Mesenchymal stem cell (in vitro differentiated cells and primary cell): ENCODE results near the gene IMPA2.

Experiments used
- DNase-seq: peaks from one replicate; pipeline ENCODE4 v3.0.0-alpha.2; 2013
- H2AFZ ChIP-seq: one replicate; pipeline ENCODE4 v1.6.1; 2013; ENCODE audit warnings: low read depth, mild to moderate bottlenecking, control low read depth, inconsistent platforms, low read length, moderate library complexity
- H2AK5ac ChIP-seq: 2 replicates; pipeline ENCODE4 v1.6.1; 2013; ENCODE audit warnings: low read length, moderate library complexity, mild to moderate bottlenecking, inconsistent platforms; ENCODE audit not compliant: severe bottlenecking
- H2BK120ac ChIP-seq: one replicate; pipeline ENCODE4 v1.6.1; 2013; ENCODE audit warnings: low read depth, mild to moderate bottlenecking, inconsistent platforms, low read length, moderate library complexity
- H2BK12ac ChIP-seq, 2 experiments: one replicate each; pipeline ENCODE4 v1.6.1; 2013; ENCODE audit warnings: inconsistent platforms in 2 of 2, low read length in 2 of 2, mild to moderate bottlenecking in 2 of 2, moderate library complexity in 2 of 2, control low read depth in 1 of 2
- H2BK15ac ChIP-seq: one replicate; pipeline ENCODE4 v1.6.1; 2013; ENCODE audit warnings: mild to moderate bottlenecking, low read depth, inconsistent platforms; ENCODE audit not compliant: poor library complexity, severe bottlenecking
- H2BK5ac ChIP-seq: 2 replicates; pipeline ENCODE4 v1.6.1; 2013; ENCODE audit warnings: low read depth, mild to moderate bottlenecking, low read length, control low read depth, inconsistent platforms; ENCODE audit not compliant: poor library complexity, severe bottlenecking
- H3K14ac ChIP-seq, 2 experiments: one replicate each; pipeline ENCODE4 v1.6.1; 2013; ENCODE audit warnings: inconsistent platforms in 2 of 2, low read length in 2 of 2, control low read depth in 1 of 2, mild to moderate bottlenecking in 1 of 2, moderate library complexity in 1 of 2
- H3K18ac ChIP-seq, 2 experiments: one replicate each; pipeline ENCODE4 v1.6.1; 2013; ENCODE audit warnings: inconsistent platforms in 2 of 2, low read length in 2 of 2, control low read depth in 1 of 2, low read depth in 1 of 2, mild to moderate bottlenecking in 1 of 2
- H3K23ac ChIP-seq, 2 experiments: one replicate each; pipeline ENCODE4 v1.6.1; 2013; ENCODE audit warnings: inconsistent platforms in 2 of 2, low read length in 2 of 2, mild to moderate bottlenecking in 2 of 2, moderate library complexity in 2 of 2, control low read depth in 1 of 2
- H3K27ac ChIP-seq: 2 replicates; pipeline ENCODE4 v1.5.1; 2013; ENCODE audit warnings: mild to moderate bottlenecking, moderate library complexity, low read length, control low read depth, inconsistent platforms; ENCODE audit not compliant: poor library complexity, severe bottlenecking
- H3K27me3 ChIP-seq, 2 experiments: 2 replicates each; pipeline versions ENCODE4 v1.6.1 to v1.7.0; 2013; ENCODE audit warnings: low read length in 2 of 2, mild to moderate bottlenecking in 2 of 2, moderate library complexity in 2 of 2, control low read depth in 1 of 2, inconsistent platforms in 1 of 2; ENCODE audit not compliant: control insufficient read depth in 1 of 2, insufficient read depth in 1 of 2
- H3K36me3 ChIP-seq, 2 experiments: 2 replicates each; pipeline versions ENCODE4 v1.6.1 to v1.7.0; 2013; ENCODE audit warnings: low read length in 2 of 2, control low read depth in 1 of 2, inconsistent platforms in 1 of 2, low read depth in 1 of 2, mild to moderate bottlenecking in 1 of 2; ENCODE audit not compliant: insufficient read depth in 2 of 2, control insufficient read depth in 1 of 2
- H3K4ac ChIP-seq, 2 experiments: one replicate each; pipeline ENCODE4 v1.6.1; 2013; ENCODE audit warnings: inconsistent platforms in 2 of 2, low read length in 2 of 2, mild to moderate bottlenecking in 2 of 2, moderate library complexity in 2 of 2, control low read depth in 1 of 2, low read depth in 1 of 2
- H3K4me1 ChIP-seq: 2 replicates; pipeline ENCODE4 v1.6.1; 2013; ENCODE audit warnings: low read depth, low read length, control low read depth; ENCODE audit not compliant: control insufficient read depth, insufficient read depth
- H3K4me2 ChIP-seq: 2 replicates; pipeline ENCODE4 v1.6.1; 2013; ENCODE audit warnings: low read length, mild to moderate bottlenecking, inconsistent platforms; ENCODE audit not compliant: poor library complexity, severe bottlenecking
- H3K4me3 ChIP-seq, 2 experiments: 2 replicates each; pipeline versions ENCODE4 v1.5.1 to v1.7.0; 2013; ENCODE audit warnings: low read length in 2 of 2, mild to moderate bottlenecking in 2 of 2, control low read depth in 1 of 2, low read depth in 1 of 2; ENCODE audit not compliant: insufficient read depth in 1 of 2
- H3K79me1 ChIP-seq: replicated peaks from 2 replicates; pipeline ENCODE4 v1.6.1; 2013; ENCODE audit warnings: mild to moderate bottlenecking, control low read depth, low read length, inconsistent platforms; ENCODE audit not compliant: poor library complexity, severe bottlenecking
- H3K9ac ChIP-seq: 2 replicates; pipeline ENCODE4 v1.7.0; 2013; ENCODE audit warnings: mild to moderate bottlenecking, low read length, moderate library complexity
- H3K9me3 ChIP-seq: 2 replicates; pipeline ENCODE4 v1.7.0; 2013; ENCODE audit warnings: mild to moderate bottlenecking, low read length; ENCODE audit not compliant: control insufficient read depth
- H4K8ac ChIP-seq: one replicate; pipeline ENCODE4 v1.6.1; 2013; ENCODE audit warnings: inconsistent platforms, mild to moderate bottlenecking, low read length, moderate library complexity
- H4K91ac ChIP-seq: one replicate; pipeline ENCODE4 v1.6.1; 2013; ENCODE audit warnings: mild to moderate bottlenecking, low read length, inconsistent platforms
- WGBS: methylation state at CpG from one replicate; pipeline ENCODE4 v1.1.7; 2013; ENCODE audit warnings: mixed read lengths; 5-methylcytosine and 5-hydroxymethylcytosine counted together

Gene IMPA2

DNA sequence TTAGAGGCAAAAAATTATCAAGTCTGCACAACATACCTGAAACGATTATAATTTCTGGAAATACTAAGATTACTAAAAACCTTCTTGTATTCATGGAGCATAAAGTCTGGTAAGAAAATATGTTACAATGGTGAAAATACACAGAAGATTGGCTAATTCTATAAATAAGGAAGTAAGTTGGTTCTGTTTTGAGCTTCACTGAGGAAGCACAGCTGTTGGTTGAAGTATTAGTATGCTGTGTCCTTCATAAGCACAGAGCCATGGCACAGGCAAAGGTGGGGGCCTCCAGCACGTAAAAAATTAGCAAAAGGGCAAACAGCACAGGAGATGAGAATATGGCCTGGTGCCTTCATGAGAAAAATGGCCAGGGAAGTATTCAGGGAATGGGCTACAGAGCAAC lies 72.0 kb downstream of the IMPA2 start:
- H3K4me1 ChIP-seq = peaks cover 4% of the 10 kb centered on the region
- H3K18ac ChIP-seq = no peak overlapping the region
- H2BK15ac ChIP-seq = no peak overlapping the region
- no peak overlapping the region for H2AK5ac ChIP-seq
- no CpG with 5 or more reads among the region's 2 CpGs for WGBS
- H3K27me3 ChIP-seq = no peaks in the 10 kb centered on the region
- no peak overlapping the region for H2BK5ac ChIP-seq
- no peak overlapping the region for H4K91ac ChIP-seq
- H3K4me3 ChIP-seq = no peak overlapping the region
- DNase-seq = no peak
- H3K23ac ChIP-seq = no peak overlapping the region
- no peak overlapping the region for H2AFZ ChIP-seq
- H3K9ac ChIP-seq = no peak overlapping the region
- no peak overlapping the region for H4K8ac ChIP-seq
- H2BK120ac ChIP-seq = no peak overlapping the region
- no peak overlapping the region for H2BK12ac ChIP-seq
- H3K4me2 ChIP-seq = no peak overlapping the region
- no peaks in the 10 kb centered on the region for H3K36me3 ChIP-seq
- no peaks in the 10 kb centered on the region for H3K9me3 ChIP-seq
- no peak overlapping the region for H3K14ac ChIP-seq
- H3K4ac ChIP-seq = no peak overlapping the region
- H3K79me1 ChIP-seq = no peaks in the 10 kb centered on the region
- H3K27ac ChIP-seq = no peak overlapping the region

DNA sequence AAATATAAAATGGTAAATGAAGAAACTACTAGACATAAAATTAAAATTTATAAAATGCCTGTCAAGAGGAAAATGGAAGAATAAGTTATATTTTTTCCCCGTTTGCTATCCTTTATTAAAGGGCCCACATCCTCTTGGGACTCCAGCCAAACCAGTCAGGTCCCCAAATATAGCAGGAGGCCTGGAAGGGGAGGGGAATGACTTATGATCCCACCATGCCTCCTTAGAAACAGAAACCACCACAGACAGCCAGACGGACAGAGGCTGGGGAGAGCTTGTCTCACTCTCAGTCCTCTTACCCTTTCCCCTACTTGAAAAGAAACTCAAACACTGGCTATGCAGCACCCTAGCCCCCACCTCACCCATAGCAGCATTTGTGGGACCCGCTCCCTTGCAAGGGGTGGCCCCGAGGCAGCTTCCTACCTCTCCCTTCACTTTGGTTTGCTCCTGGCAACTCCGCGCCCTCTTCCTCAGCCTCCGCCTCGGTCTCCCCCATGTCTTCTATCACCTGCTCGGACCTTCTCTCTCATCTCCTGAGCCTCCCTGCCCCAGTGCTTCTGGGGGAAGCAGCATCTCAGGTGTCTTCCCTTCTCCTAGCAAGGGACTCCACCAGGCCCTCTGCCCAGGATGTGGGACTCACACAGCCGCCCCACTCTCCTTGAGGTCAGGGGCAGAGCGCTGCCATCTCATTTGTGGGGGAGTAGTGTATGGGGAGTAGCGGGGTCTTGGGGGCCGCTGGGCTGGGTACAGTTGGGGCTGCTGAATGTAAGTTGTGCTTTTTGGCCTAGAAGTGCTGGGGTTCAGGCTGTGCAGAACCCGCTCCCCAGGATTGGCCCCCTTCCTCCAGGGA lies 75.0 kb downstream of the IMPA2 start:
- H3K4me2 ChIP-seq = no peak overlapping the region
- no peaks in the 10 kb centered on the region for H3K79me1 ChIP-seq
- no peak overlapping the region for H4K91ac ChIP-seq
- no peak overlapping the region for H3K27ac ChIP-seq
- H3K36me3 ChIP-seq = no peaks in the 10 kb centered on the region
- no peak overlapping the region for H2BK120ac ChIP-seq
- WGBS = 77% methylated on average over 13 of the region's 14 CpGs
- no peak overlapping the region for H3K4me3 ChIP-seq
- H3K4ac ChIP-seq = no peak overlapping the region
- no peak overlapping the region for H2BK5ac ChIP-seq
- DNase-seq = no peak
- no peak overlapping the region for H3K14ac ChIP-seq
- no peaks in the 10 kb centered on the region for H3K9me3 ChIP-seq
- H2BK12ac ChIP-seq = no peak overlapping the region
- H3K27me3 ChIP-seq = peaks cover 0 to 2% of the 10 kb centered on the region in 2 experiments
- H3K9ac ChIP-seq = no peak overlapping the region
- H3K23ac ChIP-seq = no peak overlapping the region
- no peak overlapping the region for H3K18ac ChIP-seq
- H2AFZ ChIP-seq = no peak overlapping the region
- H3K4me1 ChIP-seq = peaks cover 8% of the 10 kb centered on the region
- no peak overlapping the region for H2BK15ac ChIP-seq
- H4K8ac ChIP-seq = no peak overlapping the region
- H2AK5ac ChIP-seq = no peak overlapping the region

DNA sequence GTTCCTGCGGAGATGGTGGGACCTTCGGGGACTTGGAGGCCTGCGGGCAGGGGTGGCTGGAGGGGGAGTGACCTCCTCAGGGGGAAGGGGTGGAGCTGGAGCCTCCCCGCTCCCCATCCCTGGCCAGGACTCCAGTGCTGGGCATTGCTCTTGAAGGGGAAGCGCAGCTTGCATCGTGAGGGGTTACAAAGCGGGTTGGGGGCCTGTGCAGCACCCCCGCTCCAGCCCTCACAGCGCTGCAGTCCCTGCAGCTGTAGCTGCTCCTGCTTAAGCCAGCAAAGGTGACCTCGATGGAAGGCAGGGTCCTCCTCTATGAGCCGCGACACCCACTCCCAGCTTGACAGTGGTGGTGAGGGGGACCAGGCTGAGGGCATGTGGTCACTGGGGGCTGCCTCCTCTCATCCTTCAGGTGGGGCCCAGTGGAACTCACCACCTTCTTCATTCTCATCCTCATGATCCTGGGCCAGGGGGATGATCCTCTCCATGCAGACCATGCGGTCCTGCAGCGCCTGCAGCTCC lies 75.6 kb downstream of the IMPA2 start:
- 79% methylated on average over 12 of the region's 14 CpGs for WGBS
- Histone ChIP-seq H3K4me1 (peaks cover 8% of the 10 kb centered on the region), H3K9me3 (no peaks in the 10 kb centered on the region), H3K23ac (no peak overlapping the region), H4K91ac (no peak overlapping the region), H3K27ac (no peak overlapping the region), H3K9ac (no peak overlapping the region), H2BK12ac (no peak overlapping the region), H4K8ac (no peak overlapping the region), H3K4me2 (no peak overlapping the region), H3K14ac (no peak overlapping the region), H2AK5ac (no peak overlapping the region), H2BK120ac (no peak overlapping the region), H3K36me3 (no peaks in the 10 kb centered on the region), H2BK15ac (no peak overlapping the region), H2BK5ac (no peak overlapping the region), H3K27me3 (peaks cover 0 to 2% of the 10 kb centered on the region in 2 experiments), H3K79me1 (no peaks in the 10 kb centered on the region), H3K18ac (no peak overlapping the region), H3K4ac (no peak overlapping the region), H2AFZ (no peak overlapping the region), H3K4me3 (no peak overlapping the region)
- no peak for DNase-seq

DNA sequence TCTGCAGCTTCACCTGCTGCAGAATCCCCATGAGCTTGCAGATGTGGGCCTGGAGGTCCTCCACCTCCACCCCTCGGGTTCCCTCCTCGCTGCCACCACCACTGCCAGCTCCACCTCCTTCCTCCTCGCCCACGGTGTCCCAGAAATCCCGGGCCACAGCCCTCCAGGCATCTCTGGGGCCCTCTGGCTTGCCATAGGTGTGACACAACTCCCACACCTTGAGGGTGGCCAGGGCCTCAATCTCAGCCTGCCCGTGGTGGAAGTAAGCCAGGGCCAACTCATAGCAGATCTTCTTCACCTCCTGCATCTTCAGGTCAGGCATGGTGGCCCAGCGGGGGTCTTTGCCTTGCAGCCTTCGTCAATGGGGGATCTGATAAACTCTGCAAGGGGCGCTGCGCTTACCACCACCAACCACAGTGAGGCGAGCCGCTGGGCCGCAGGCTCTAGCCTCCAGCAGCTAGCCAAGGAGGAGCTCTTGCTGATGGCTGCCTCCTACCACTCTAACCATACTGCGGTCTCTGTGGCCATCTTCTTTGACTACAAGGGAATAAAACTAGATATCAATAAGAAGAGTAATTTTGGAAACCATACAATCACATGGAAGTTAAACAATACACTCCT lies 76.2 kb downstream of the IMPA2 start:
- Histone ChIP-seq H3K36me3 (no peaks in the 10 kb centered on the region), H3K4me2 (no peak overlapping the region), H3K18ac (no peak overlapping the region), H2AK5ac (no peak overlapping the region), H3K79me1 (no peaks in the 10 kb centered on the region), H3K9me3 (no peaks in the 10 kb centered on the region), H3K4me3 (no peak overlapping the region), H2BK15ac (no peak overlapping the region), H3K14ac (no peak overlapping the region), H2BK5ac (no peak overlapping the region), H3K4ac (no peak overlapping the region), H2BK12ac (no peak overlapping the region), H4K8ac (no peak overlapping the region), H3K23ac (no peak overlapping the region), H3K9ac (no peak overlapping the region), H3K4me1 (peaks cover 8% of the 10 kb centered on the region), H2AFZ (no peak overlapping the region), H3K27ac (no peak overlapping the region), H2BK120ac (no peak overlapping the region), H4K91ac (no peak overlapping the region), H3K27me3 (peaks cover 0 to 2% of the 10 kb centered on the region in 2 experiments)
- WGBS = 54% methylated on average over 13 of the region's 14 CpGs
- no peak for DNase-seq
